ENCODE data around the gene PXN.
"Not testable (repeated sequence)": the region's sequence is repeated elsewhere in the genome, so short reads cannot be mapped to it uniquely, and the experiment has no call there.

Gene PXN

DNA sequence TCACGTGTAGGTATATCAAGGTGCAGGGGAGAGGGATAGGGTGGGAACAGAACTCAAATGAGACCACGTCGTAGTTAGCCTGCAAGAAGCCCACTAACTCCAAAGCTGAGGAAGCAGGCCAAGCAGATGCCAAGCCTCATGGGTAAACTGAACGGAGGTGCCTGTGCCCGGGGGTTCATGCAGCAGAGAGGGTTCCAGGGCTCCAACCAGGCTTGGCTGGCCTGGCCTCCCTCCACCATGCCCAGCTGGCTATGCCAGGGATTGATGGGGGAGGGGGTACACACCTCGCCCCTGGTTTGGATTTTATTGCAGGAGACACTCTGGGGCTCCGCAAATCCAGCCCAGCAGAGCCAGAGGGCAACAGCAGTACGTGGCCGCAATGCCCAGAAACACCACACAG, 27.3 kb downstream of the PXN start:
- TF ChIP-seq TOX (CRISPR knock-in tag; IDR thresholded peaks at IDR 0.05; ENCODE audit: borderline replicate concordance) (no peak), ISL1 (CRISPR knock-in tag; IDR thresholded peaks at IDR 0.05) (no peak), ZNF565 (CRISPR knock-in tag; conservative IDR thresholded peaks at IDR 0.05; ENCODE audit: low read depth) (no peak), ZFP3 (CRISPR knock-in tag; IDR thresholded peaks at IDR 0.05) (no peak), ESRRG (CRISPR knock-in tag; IDR thresholded peaks at IDR 0.05) (no peak), ZNF8 (CRISPR knock-in tag; IDR thresholded peaks at IDR 0.05) (no peak), BACH2 (CRISPR knock-in tag; IDR thresholded peaks at IDR 0.05; ENCODE audit: borderline replicate concordance) (no peak), OSR1 (CRISPR knock-in tag; IDR thresholded peaks at IDR 0.05) (no peak), RARB (CRISPR knock-in tag; IDR thresholded peaks at IDR 0.05) (no peak), ARNTL (CRISPR knock-in tag; IDR thresholded peaks at IDR 0.05; ENCODE audit: borderline replicate concordance, low read depth) (no peak), GLIS3 (CRISPR knock-in tag; IDR thresholded peaks at IDR 0.05) (no peak), SNAI2 (CRISPR knock-in tag; IDR thresholded peaks at IDR 0.05) (no peak), PPARA (CRISPR knock-in tag; IDR thresholded peaks at IDR 0.05; ENCODE audit: borderline replicate concordance) (no peak)
- TF ChIP-seq, protein P1, sequence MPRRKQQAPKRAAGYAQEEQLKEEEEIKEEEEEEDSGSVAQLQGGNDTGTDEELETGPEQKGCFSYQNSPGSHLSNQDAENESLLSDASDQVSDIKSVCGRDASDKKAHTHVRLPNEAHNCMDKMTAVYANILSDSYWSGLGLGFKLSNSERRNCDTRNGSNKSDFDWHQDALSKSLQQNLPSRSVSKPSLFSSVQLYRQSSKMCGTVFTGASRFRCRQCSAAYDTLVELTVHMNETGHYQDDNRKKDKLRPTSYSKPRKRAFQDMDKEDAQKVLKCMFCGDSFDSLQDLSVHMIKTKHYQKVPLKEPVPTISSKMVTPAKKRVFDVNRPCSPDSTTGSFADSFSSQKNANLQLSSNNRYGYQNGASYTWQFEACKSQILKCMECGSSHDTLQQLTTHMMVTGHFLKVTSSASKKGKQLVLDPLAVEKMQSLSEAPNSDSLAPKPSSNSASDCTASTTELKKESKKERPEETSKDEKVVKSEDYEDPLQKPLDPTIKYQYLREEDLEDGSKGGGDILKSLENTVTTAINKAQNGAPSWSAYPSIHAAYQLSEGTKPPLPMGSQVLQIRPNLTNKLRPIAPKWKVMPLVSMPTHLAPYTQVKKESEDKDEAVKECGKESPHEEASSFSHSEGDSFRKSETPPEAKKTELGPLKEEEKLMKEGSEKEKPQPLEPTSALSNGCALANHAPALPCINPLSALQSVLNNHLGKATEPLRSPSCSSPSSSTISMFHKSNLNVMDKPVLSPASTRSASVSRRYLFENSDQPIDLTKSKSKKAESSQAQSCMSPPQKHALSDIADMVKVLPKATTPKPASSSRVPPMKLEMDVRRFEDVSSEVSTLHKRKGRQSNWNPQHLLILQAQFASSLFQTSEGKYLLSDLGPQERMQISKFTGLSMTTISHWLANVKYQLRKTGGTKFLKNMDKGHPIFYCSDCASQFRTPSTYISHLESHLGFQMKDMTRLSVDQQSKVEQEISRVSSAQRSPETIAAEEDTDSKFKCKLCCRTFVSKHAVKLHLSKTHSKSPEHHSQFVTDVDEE (CRISPR knock-in tag; IDR thresholded peaks at IDR 0.05) = no peak
- TF ChIP-seq, protein P2, sequence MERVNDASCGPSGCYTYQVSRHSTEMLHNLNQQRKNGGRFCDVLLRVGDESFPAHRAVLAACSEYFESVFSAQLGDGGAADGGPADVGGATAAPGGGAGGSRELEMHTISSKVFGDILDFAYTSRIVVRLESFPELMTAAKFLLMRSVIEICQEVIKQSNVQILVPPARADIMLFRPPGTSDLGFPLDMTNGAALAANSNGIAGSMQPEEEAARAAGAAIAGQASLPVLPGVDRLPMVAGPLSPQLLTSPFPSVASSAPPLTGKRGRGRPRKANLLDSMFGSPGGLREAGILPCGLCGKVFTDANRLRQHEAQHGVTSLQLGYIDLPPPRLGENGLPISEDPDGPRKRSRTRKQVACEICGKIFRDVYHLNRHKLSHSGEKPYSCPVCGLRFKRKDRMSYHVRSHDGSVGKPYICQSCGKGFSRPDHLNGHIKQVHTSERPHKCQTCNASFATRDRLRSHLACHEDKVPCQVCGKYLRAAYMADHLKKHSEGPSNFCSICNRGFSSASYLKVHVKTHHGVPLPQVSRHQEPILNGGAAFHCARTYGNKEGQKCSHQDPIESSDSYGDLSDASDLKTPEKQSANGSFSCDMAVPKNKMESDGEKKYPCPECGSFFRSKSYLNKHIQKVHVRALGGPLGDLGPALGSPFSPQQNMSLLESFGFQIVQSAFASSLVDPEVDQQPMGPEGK (CRISPR knock-in tag; IDR thresholded peaks at IDR 0.05; ENCODE audit: borderline replicate concordance) = no peak
- TF ChIP-seq, protein P3, sequence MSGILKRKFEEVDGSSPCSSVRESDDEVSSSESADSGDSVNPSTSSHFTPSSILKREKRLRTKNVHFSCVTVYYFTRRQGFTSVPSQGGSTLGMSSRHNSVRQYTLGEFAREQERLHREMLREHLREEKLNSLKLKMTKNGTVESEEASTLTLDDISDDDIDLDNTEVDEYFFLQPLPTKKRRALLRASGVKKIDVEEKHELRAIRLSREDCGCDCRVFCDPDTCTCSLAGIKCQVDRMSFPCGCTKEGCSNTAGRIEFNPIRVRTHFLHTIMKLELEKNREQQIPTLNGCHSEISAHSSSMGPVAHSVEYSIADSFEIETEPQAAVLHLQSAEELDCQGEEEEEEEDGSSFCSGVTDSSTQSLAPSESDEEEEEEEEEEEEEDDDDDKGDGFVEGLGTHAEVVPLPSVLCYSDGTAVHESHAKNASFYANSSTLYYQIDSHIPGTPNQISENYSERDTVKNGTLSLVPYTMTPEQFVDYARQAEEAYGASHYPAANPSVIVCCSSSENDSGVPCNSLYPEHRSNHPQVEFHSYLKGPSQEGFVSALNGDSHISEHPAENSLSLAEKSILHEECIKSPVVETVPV (CRISPR knock-in tag; IDR thresholded peaks at IDR 0.05) = no peak
- ATAC-seq = no peak

DNA sequence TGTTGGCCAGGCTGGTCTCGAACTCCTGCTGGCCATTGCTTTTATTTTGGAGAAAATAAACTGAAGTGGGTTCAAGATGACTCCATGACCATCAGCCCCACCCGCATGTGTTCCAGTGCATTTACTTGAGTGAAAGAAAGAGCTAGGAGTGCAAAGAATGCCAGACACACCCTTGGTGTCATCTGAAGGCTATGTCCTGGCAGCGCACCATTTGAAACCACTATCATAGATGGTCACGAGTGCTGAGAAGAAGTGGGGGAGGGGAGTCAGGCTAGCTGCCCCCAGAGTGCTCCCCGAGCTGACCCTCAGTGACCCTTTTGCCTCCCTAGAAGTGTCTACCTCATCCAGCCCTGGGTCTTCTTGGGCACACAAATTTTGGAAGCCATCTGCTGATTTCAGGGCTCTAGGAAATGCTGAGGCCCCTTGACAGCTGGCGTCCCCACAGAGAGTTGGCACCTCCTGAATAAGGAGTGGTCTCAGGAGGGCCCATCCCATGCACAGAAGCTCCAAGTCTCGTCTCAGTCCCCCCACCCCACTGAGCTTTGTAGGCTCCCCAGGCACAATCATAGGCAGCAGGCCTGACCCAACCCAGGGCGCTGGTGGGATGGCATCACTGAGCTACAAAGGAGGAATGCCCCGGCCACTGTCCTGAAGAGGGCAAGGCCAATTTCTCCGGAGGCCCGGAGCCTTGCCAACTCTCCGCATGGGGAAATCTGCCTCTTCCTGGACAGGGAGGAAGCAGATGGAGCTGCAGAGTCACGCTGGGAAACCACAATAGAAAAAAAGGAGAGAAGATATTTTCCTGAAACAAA, 28.0 kb downstream of the PXN start:
- TF ChIP-seq OSR1 (CRISPR knock-in tag; IDR thresholded peaks at IDR 0.05) (no peak), SNAI2 (CRISPR knock-in tag; IDR thresholded peaks at IDR 0.05) (no peak), TOX (CRISPR knock-in tag; IDR thresholded peaks at IDR 0.05; ENCODE audit: borderline replicate concordance) (no peak)
- TF ChIP-seq, protein P4, sequence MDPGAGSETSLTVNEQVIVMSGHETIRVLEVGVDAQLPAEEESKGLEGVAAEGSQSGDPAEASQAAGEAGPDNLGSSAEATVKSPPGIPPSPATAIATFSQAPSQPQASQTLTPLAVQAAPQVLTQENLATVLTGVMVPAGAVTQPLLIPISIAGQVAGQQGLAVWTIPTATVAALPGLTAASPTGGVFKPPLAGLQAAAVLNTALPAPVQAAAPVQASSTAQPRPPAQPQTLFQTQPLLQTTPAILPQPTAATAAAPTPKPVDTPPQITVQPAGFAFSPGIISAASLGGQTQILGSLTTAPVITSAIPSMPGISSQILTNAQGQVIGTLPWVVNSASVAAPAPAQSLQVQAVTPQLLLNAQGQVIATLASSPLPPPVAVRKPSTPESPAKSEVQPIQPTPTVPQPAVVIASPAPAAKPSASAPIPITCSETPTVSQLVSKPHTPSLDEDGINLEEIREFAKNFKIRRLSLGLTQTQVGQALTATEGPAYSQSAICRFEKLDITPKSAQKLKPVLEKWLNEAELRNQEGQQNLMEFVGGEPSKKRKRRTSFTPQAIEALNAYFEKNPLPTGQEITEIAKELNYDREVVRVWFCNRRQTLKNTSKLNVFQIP (CRISPR knock-in tag; IDR thresholded peaks at IDR 0.05; ENCODE audit: borderline replicate concordance, low read depth) = no peak
- ATAC-seq = no peak

DNA sequence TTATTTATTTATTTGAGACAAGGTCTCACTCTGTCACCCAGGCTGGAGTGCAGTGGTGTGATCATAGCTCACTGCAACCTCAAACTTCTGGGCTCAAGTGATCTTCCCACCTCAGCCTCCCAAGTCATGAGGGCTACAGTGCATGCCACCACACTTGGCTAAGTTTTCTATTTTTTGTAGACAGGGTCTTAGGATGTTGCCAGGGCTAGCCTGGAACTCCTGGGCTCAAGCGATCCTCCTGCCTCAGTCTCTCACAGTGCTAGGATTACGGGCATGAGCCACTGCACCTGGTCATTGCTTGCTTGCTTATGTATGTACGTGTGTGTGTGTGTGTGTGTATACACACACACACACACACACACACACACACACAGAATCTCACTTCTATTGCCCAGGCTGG, 28.7 kb downstream of the PXN start:
- ATAC-seq = not testable (repeated sequence)

DNA sequence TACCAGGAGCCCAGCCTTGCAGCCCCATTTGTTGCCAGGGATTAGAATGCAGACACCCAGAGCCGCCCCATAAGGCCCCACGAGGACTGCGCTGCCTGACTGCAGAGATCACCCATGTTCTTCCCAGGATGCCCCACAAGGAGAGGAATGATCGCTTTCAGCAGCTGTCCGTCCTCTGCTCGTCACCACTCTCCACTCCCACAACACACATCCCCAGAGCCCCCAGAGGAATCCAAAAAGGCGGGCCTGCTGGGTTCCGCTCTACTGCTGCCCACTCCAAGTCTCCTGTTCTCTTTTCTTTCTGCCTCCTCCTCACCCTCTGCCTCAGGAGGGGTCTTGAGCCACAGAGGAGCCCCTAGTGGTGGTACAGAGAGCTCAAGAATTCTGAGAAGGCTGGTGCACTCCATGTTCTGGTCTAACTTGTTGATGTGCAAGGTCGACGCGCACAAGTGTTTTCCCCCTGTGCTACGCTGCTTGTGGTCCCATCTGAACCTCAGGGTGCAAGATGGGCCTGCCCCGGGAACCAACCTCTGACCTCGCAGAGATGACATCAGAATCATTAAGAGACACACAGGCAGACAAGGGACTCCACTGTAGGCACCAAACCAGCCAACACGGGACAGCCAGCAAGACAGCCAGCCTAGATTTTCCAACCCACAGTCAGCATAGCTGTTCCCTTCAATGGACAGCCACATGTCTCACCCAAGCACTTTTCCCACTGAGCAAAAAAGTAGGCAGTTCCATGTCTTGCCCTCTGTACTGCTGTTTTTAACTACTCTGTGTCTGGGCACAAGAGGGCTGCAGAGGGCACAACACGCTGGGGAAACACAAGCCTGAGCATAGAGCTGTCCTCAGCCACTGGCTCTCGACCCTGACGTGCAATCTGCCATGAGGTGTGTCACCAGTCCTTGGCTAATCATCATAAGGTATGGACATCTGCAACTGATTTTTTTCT, 29.9 kb downstream of the PXN start:
- TF ChIP-seq, protein P3 (CRISPR knock-in tag; IDR thresholded peaks at IDR 0.05) = no peak
- no peak for TF ChIP-seq ZFP30 (CRISPR knock-in tag; IDR thresholded peaks at IDR 0.05)
- TF ChIP-seq, protein P4 (CRISPR knock-in tag; IDR thresholded peaks at IDR 0.05; ENCODE audit: borderline replicate concordance, low read depth) = no peak
- TF ChIP-seq, protein P2 (CRISPR knock-in tag; IDR thresholded peaks at IDR 0.05; ENCODE audit: borderline replicate concordance) = no peak
- ATAC-seq = no peak

Measured in SK-N-SH treated with all-trans-retinoic acid at 6 μM for 48 hours (cell line).